ENCODE measurements around the gene BOK. TPM values are rescaled to one million over a fixed set of nuclear protein-coding genes. Genes with fewer than 3 reads are reported as not detected.
"Not testable (repeated sequence)": the region's sequence is repeated elsewhere in the genome, so short reads cannot be mapped to it uniquely, and the experiment has no call there.

Gene BOK
- total RNA-seq, 1 donor from 2014 or later, result 4.5 TPM

GRCh38 chr2:241566468-241566867 lies 7.9 kb downstream of the BOK start:
- intact Hi-C loops (cut with DNase I), result no loop called here
- ATAC-seq (no peak), DNase-seq (ENCODE audit: missing footprints) (no peak)

- ATAC-seq; DNase-seq (ENCODE audit: missing footprints); intact Hi-C loops (cut with DNase I): not testable (repeated sequence)
These were observed 8.7 kb downstream of the BOK start for GRCh38 chr2:241567266-241567665.

- intact Hi-C loops (cut with DNase I), result no loop called here
- DNase-seq (ENCODE audit: missing footprints) (no peak), ATAC-seq (no peak)
These were observed 9.2 kb downstream of the BOK start for GRCh38 chr2:241567776-241568175.

- intact Hi-C loops (cut with DNase I), result no loop called here
- ATAC-seq, result no peak
- no peak for DNase-seq (ENCODE audit: missing footprints)
These were observed 10.2 kb downstream of the BOK start for GRCh38 chr2:241568726-241569125.

- intact Hi-C loops (cut with DNase I), result no loop called here
- no peak for DNase-seq (ENCODE audit: missing footprints)
- ATAC-seq, result no peak
These were observed 11.3 kb downstream of the BOK start for GRCh38 chr2:241569831-241570281.

- intact Hi-C loops (cut with DNase I), result no loop called here
These were observed 12.5 kb downstream of the BOK start for GRCh38 chr2:241570961-241571581.

GRCh38 chr2:241571821-241572620 lies 13.5 kb downstream of the BOK start:
- ATAC-seq (peak; percentile 4), DNase-seq (ENCODE audit: missing footprints) (no peak)
- intact Hi-C loops (cut with DNase I), result no loop called here

More at GRCh38 chr2:241570961-241571581, 12.5 kb downstream of the BOK start:
- DNase-seq (ENCODE audit: missing footprints), result no peak
- peak; percentile 21 for ATAC-seq

GRCh38 chr2:241572915-241573651 lies 14.5 kb downstream of the BOK start:
- not testable (repeated sequence) for DNase-seq (ENCODE audit: missing footprints)

GRCh38 chr2:241573741-241574140 lies 15.2 kb downstream of the BOK start:
- DNase-seq (ENCODE audit: missing footprints) (no peak), ATAC-seq (no peak)
- intact Hi-C loops (cut with DNase I), result no loop called here

More at GRCh38 chr2:241572915-241573651, 14.5 kb downstream of the BOK start:
- ATAC-seq; intact Hi-C loops (cut with DNase I): not testable (repeated sequence)

- ATAC-seq (no peak), DNase-seq (ENCODE audit: missing footprints) (no peak)
- intact Hi-C loops (cut with DNase I), result no loop called here
These were observed 16.5 kb downstream of the BOK start for GRCh38 chr2:241574911-241575623.

- intact Hi-C loops (cut with DNase I), result no loop called here
- ATAC-seq, result no peak
These were observed 17.2 kb downstream of the BOK start for GRCh38 chr2:241575624-241576292.

GRCh38 chr2:241576293-241576654 lies 17.7 kb downstream of the BOK start:
- ATAC-seq (no peak), DNase-seq (ENCODE audit: missing footprints) (no peak)
- intact Hi-C loops (cut with DNase I), result no loop called here

More at GRCh38 chr2:241575624-241576292, 17.2 kb downstream of the BOK start:
- DNase-seq (ENCODE audit: missing footprints), result no peak

GRCh38 chr2:241577413-241578122 lies 19.0 kb downstream of the BOK start:
- no peak for DNase-seq (ENCODE audit: missing footprints)
- ATAC-seq, result no peak
- intact Hi-C loops (cut with DNase I), result no loop called here

- DNase-seq (ENCODE audit: missing footprints), result no peak
- ATAC-seq, result no peak
- intact Hi-C loops (cut with DNase I), result no loop called here
These were observed 20.7 kb downstream of the BOK start for GRCh38 chr2:241579281-241579680.

- intact Hi-C loops (cut with DNase I), result no loop called here
- ATAC-seq, result no peak
- DNase-seq (ENCODE audit: missing footprints), result no peak
These were observed 23.8 kb downstream of the BOK start for GRCh38 chr2:241582328-241582727.

GRCh38 chr2:241582806-241583205 lies 24.3 kb downstream of the BOK start:
- ATAC-seq (no peak), DNase-seq (ENCODE audit: missing footprints) (no peak)
- intact Hi-C loops (cut with DNase I), result no loop called here

GRCh38 chr2:241584436-241584835 lies 25.9 kb downstream of the BOK start:
- ATAC-seq, result no peak
- DNase-seq (ENCODE audit: missing footprints), result no peak
- intact Hi-C loops (cut with DNase I), result no loop called here

Data from Right ventricle myocardium inferior (tissue), 1 donor.